ENCODE data around the gene RRP12.

The RRP12 gene

GRCh38 chr10:97307866-97308780 lies 93.0 kb downstream of the RRP12 start:
- no peak for DNase-seq

GRCh38 chr10:97307441-97307840 lies 93.7 kb downstream of the RRP12 start:
- DNase-seq = no peak

Data from DMS153 (cell line).